ENCODE data around the gene UMPS. TPM values are rescaled to one million over a fixed set of nuclear protein-coding genes. Genes with fewer than 3 reads are reported as not detected.
"Not testable (repeated sequence)": the region's sequence is repeated elsewhere in the genome, so short reads cannot be mapped to it uniquely, and the experiment has no call there.

Gene UMPS
- polyA plus RNA-seq, 3 donors from 2014 or later, result 10.5 to 24.1 (median 10.6) TPM

GRCh38 chr3:124741027-124741426 is 10.8 kb downstream of the UMPS start:
- H3K27me3 Mint-ChIP-seq (ENCODE audit: low read depth in 3 of 3), result peaks cover 0 to 2% (median 0%) of the 10 kb centered on the region in 3 donors
- no peak for DNase-seq
- H3K9me3 Mint-ChIP-seq, result no peaks in the 10 kb centered on the region
- H3K4me3 Mint-ChIP-seq, result no peak overlapping the region
- peaks cover 18 to 51% (median 24%) of the 10 kb centered on the region in 3 donors for H3K36me3 Mint-ChIP-seq
- peaks cover 5 to 19% of the 10 kb centered on the region in 2 donors for H3K4me1 Mint-ChIP-seq
- H3K27ac Mint-ChIP-seq, result peak overlapping the region in 3 of 6 donors; percentile 13 to 38 (median 29)

GRCh38 chr3:124745756-124746155 is 15.5 kb downstream of the UMPS start:
- peaks cover 0 to 2% (median 0%) of the 10 kb centered on the region in 3 donors for H3K27me3 Mint-ChIP-seq (ENCODE audit: low read depth in 3 of 3)
- H3K36me3 Mint-ChIP-seq, result peaks cover 5 to 26% (median 13%) of the 10 kb centered on the region in 3 donors
- no peak overlapping the region for H3K4me3 Mint-ChIP-seq
- H3K4me1 Mint-ChIP-seq, result no peaks in the 10 kb centered on the region
- no peak for DNase-seq
- no peaks in the 10 kb centered on the region for H3K9me3 Mint-ChIP-seq
- H3K27ac Mint-ChIP-seq, result no peak overlapping the region

- Mint-ChIP-seq H3K27ac (no peak overlapping the region), H3K4me1 (no peaks in the 10 kb centered on the region), H3K9me3 (no peaks in the 10 kb centered on the region), H3K27me3 (ENCODE audit: low read depth in 3 of 3) (no peaks in the 10 kb centered on the region), H3K4me3 (no peak overlapping the region), H3K36me3 (peaks cover 5 to 14% (median 6%) of the 10 kb centered on the region in 3 donors)
- DNase-seq, result no peak
These were observed 17.1 kb downstream of the UMPS start for GRCh38 chr3:124747111-124747981.

GRCh38 chr3:124748560-124749198 is 18.4 kb downstream of the UMPS start:
- Mint-ChIP-seq H3K27me3 (ENCODE audit: low read depth in 3 of 3) (peaks cover 0 to 5% (median 2%) of the 10 kb centered on the region in 3 donors), H3K4me3 (no peak overlapping the region), H3K27ac (no peak overlapping the region), H3K9me3 (no peaks in the 10 kb centered on the region), H3K36me3 (peaks cover 0 to 7% (median 4%) of the 10 kb centered on the region in 3 donors), H3K4me1 (no peaks in the 10 kb centered on the region)
- no peak for DNase-seq

GRCh38 chr3:124749877-124750276 is 19.6 kb downstream of the UMPS start:
- not testable (repeated sequence) for H3K27me3 Mint-ChIP-seq (ENCODE audit: low read depth in 3 of 3); H3K4me1 Mint-ChIP-seq; H3K9me3 Mint-ChIP-seq; DNase-seq; H3K27ac Mint-ChIP-seq; H3K36me3 Mint-ChIP-seq; H3K4me3 Mint-ChIP-seq

- Mint-ChIP-seq H3K4me3 (no peak overlapping the region), H3K9me3 (no peaks in the 10 kb centered on the region), H3K27ac (no peak overlapping the region), H3K36me3 (no peaks in the 10 kb centered on the region), H3K4me1 (no peaks in the 10 kb centered on the region), H3K27me3 (ENCODE audit: low read depth in 3 of 3) (peaks cover 2 to 5% (median 3%) of the 10 kb centered on the region in 3 donors)
- no peak for DNase-seq
These were observed 21.2 kb downstream of the UMPS start for GRCh38 chr3:124751501-124751900.

GRCh38 chr3:124752051-124752450 is 21.8 kb downstream of the UMPS start:
- no peaks in the 10 kb centered on the region for H3K4me1 Mint-ChIP-seq
- H3K36me3 Mint-ChIP-seq, result no peaks in the 10 kb centered on the region
- no peak for DNase-seq
- no peak overlapping the region for H3K4me3 Mint-ChIP-seq
- H3K27ac Mint-ChIP-seq, result no peak overlapping the region
- H3K9me3 Mint-ChIP-seq, result no peaks in the 10 kb centered on the region
- peaks cover 2 to 5% (median 3%) of the 10 kb centered on the region in 3 donors for H3K27me3 Mint-ChIP-seq (ENCODE audit: low read depth in 3 of 3)

- not testable (repeated sequence) for DNase-seq; H3K36me3 Mint-ChIP-seq; H3K4me1 Mint-ChIP-seq; H3K4me3 Mint-ChIP-seq; H3K27me3 Mint-ChIP-seq (ENCODE audit: low read depth in 3 of 3); H3K27ac Mint-ChIP-seq; H3K9me3 Mint-ChIP-seq
These were observed 27.7 kb downstream of the UMPS start for GRCh38 chr3:124757926-124758325.

GRCh38 chr3:124758851-124759635 is 28.8 kb downstream of the UMPS start:
- Mint-ChIP-seq H3K27me3 (ENCODE audit: low read depth in 3 of 3) (peaks cover 0 to 5% (median 2%) of the 10 kb centered on the region in 3 donors), H3K9me3 (no peaks in the 10 kb centered on the region), H3K27ac (no peak overlapping the region), H3K4me3 (no peak overlapping the region), H3K36me3 (no peaks in the 10 kb centered on the region), H3K4me1 (peaks cover 5 to 9% of the 10 kb centered on the region in 2 donors)
- no peak for DNase-seq

- peaks cover 5 to 9% of the 10 kb centered on the region in 2 donors for H3K4me1 Mint-ChIP-seq
- no peak for DNase-seq
- no peak overlapping the region for H3K27ac Mint-ChIP-seq
- no peak overlapping the region for H3K4me3 Mint-ChIP-seq
- peaks cover 0 to 5% (median 2%) of the 10 kb centered on the region in 3 donors for H3K27me3 Mint-ChIP-seq (ENCODE audit: low read depth in 3 of 3)
- no peaks in the 10 kb centered on the region for H3K9me3 Mint-ChIP-seq
- H3K36me3 Mint-ChIP-seq, result no peaks in the 10 kb centered on the region
These were observed 29.6 kb downstream of the UMPS start for GRCh38 chr3:124759666-124760401.

GRCh38 chr3:124760601-124761000 is 30.3 kb downstream of the UMPS start:
- Mint-ChIP-seq H3K4me1 (peaks cover 5 to 9% of the 10 kb centered on the region in 2 donors), H3K9me3 (no peaks in the 10 kb centered on the region), H3K36me3 (no peaks in the 10 kb centered on the region), H3K27ac (peak overlapping the region in 1 of 6 donors; percentile 36), H3K4me3 (no peak overlapping the region), H3K27me3 (ENCODE audit: low read depth in 3 of 3) (peaks cover 0 to 3% (median 2%) of the 10 kb centered on the region in 3 donors)
- DNase-seq, result no peak

GRCh38 chr3:124761250-124761796 is 31.1 kb downstream of the UMPS start:
- peaks cover 5 to 9% of the 10 kb centered on the region in 2 donors for H3K4me1 Mint-ChIP-seq
- peaks cover 0 to 3% (median 2%) of the 10 kb centered on the region in 3 donors for H3K27me3 Mint-ChIP-seq (ENCODE audit: low read depth in 3 of 3)
- peak; percentile 66 to 73 (median 69) for DNase-seq
- no peaks in the 10 kb centered on the region for H3K9me3 Mint-ChIP-seq
- H3K36me3 Mint-ChIP-seq, result no peaks in the 10 kb centered on the region
- peak overlapping the region; percentile 48 to 84 (median 67) for H3K4me3 Mint-ChIP-seq
- peak overlapping the region in 4 of 6 donors; percentile 50 to 78 (median 62) for H3K27ac Mint-ChIP-seq
